ENCODE results near the gene VASP.

Gene VASP

DNA sequence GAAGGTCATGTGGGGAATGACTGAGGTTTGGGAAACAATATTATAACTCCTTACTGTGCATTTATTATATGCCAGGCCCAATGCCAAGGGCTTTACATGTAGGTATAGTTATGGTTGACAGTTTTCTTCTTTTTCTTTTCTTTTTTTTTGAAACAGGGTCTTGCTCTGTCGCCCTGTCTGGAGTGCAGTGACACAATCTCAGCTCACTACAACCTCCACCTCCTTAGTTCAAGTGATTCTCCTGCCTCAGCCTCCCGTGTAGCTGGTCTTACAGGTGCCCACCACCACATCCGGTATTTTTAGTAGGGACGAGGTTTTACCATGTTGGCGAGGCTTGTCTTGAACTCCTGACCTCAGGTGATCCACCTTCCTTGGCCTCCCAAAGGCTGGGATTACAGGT, 24.2 kb upstream of the VASP start:
- no peak overlapping the region for H3K4me3 Mint-ChIP-seq
- H3K27ac Mint-ChIP-seq, result no peak overlapping the region
- no peak for DNase-seq
- peaks cover 1% of the 10 kb centered on the region for H3K36me3 Mint-ChIP-seq (ENCODE audit: low read depth)
- H3K9me3 Mint-ChIP-seq, result no peaks in the 10 kb centered on the region
- peaks cover 28% of the 10 kb centered on the region for H3K4me1 Mint-ChIP-seq (ENCODE audit: low read depth)
- H3K27me3 Mint-ChIP-seq, result no peaks in the 10 kb centered on the region

DNA sequence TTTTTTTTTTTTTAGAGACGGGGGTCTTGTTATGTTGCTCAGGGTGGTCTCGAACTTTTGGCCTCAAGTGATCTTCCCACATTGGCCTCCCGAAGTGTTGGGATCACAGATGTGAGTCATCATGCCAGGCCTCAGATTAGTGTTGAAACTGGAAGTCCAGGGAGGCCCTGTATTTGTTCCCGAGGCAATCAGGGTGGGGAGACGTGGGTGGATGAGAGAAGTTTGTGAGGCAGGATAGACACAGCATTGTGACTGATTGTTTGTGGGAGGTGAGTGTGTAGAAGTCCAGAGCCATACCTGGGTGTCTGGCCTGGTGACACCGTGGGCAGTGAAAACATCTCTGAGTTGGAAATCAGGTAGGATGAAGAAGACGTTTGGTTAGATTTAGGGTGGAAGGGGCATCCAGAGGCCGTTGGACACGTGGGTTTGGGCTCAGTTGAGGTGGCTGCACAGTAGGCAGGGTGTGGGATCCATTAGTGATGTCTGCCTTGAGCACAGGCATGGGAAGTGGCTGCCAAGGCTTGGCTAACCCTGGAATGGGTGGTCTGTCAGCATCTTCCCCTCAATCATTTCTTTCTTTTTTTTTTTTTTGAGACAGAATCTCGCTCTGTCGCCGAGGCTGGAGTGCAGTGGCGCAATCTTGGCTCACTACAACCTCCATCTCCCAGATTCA, 22.9 kb upstream of the VASP start:
- no peaks in the 10 kb centered on the region for H3K9me3 Mint-ChIP-seq
- H3K4me1 Mint-ChIP-seq (ENCODE audit: low read depth), result peaks cover 17% of the 10 kb centered on the region
- peaks cover 4% of the 10 kb centered on the region for H3K27me3 Mint-ChIP-seq
- no peak overlapping the region for H3K27ac Mint-ChIP-seq
- H3K36me3 Mint-ChIP-seq (ENCODE audit: low read depth), result no peaks in the 10 kb centered on the region
- no peak overlapping the region for H3K4me3 Mint-ChIP-seq
- no peak for DNase-seq

DNA sequence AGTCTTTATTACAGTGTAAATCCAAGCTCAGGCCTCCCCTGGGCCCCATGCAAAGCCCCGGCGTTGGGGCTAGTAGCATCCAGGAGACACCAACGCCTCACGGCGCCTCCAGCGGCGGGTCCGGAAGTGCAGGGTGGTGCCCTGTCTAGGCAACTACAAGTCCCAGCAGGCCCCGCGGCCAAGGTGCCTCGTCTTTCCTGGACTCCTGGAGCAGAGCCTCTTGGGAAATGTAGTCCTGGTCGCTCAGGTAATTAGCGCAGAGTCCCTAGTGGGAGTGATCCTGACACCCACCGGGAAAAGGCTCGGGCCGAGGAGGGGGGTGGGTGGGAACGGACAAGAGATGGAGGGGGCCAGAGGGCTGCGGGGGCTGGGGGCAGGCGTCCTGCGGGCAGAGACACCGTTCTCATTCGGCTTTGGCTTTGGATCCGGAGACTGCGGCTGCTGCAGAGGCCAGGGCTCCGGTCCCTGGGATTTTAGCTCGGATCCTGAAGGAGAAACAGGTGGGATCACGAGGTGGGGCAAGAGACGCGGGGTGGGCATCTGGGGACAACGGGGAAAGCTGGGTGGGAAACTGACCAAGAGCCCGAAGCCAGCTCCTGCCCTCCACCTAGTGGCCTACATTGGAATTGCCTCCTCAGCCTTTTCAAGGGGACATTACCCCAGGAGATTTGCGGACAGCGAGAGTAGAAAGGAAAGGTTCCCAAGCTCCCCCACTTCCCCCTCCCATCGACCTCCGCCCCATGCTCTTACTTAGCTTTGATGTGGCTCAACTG, 21.8 kb upstream of the VASP start:
- peaks cover 4% of the 10 kb centered on the region for H3K27me3 Mint-ChIP-seq
- H3K4me3 Mint-ChIP-seq, result peak overlapping the region; percentile 85
- H3K4me1 Mint-ChIP-seq (ENCODE audit: low read depth), result peaks cover 12% of the 10 kb centered on the region
- H3K27ac Mint-ChIP-seq, result peak overlapping the region; percentile 92
- no peaks in the 10 kb centered on the region for H3K36me3 Mint-ChIP-seq (ENCODE audit: low read depth)
- no peaks in the 10 kb centered on the region for H3K9me3 Mint-ChIP-seq
- peak; percentile 99 for DNase-seq

DNA sequence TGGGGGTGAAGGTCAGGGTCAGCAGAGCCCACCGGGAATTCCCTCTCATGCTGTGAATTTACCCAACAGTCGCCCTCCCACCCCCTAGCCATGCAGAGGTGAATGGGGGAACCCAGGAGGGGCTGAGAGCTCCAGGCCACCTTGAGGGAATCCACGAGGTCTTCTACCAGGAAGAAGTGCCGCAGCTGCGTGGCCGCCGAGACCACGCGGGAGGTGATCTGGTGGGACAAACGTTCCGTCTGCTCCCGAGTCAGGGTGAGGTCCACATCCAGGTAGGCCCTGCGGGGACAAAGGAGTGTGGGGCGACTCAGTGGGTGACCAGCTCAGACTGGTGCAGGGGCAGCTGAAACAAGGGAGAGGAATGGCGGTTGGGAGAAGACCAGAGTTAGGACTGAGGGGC, 18.6 kb upstream of the VASP start:
- H3K9me3 Mint-ChIP-seq, result no peaks in the 10 kb centered on the region
- H3K4me3 Mint-ChIP-seq, result no peak overlapping the region
- no peak overlapping the region for H3K27ac Mint-ChIP-seq
- peaks cover 22% of the 10 kb centered on the region for H3K27me3 Mint-ChIP-seq
- no peaks in the 10 kb centered on the region for H3K36me3 Mint-ChIP-seq (ENCODE audit: low read depth)
- H3K4me1 Mint-ChIP-seq (ENCODE audit: low read depth), result peaks cover 20% of the 10 kb centered on the region
- DNase-seq, result no peak

- H3K4me3 Mint-ChIP-seq, result no peak overlapping the region
- no peaks in the 10 kb centered on the region for H3K9me3 Mint-ChIP-seq
- peaks cover 19% of the 10 kb centered on the region for H3K4me1 Mint-ChIP-seq (ENCODE audit: low read depth)
- peaks cover 22% of the 10 kb centered on the region for H3K27me3 Mint-ChIP-seq
- no peaks in the 10 kb centered on the region for H3K36me3 Mint-ChIP-seq (ENCODE audit: low read depth)
- no peak overlapping the region for H3K27ac Mint-ChIP-seq
- no peak for DNase-seq
These were observed 17.9 kb upstream of the VASP start for GRCh38 chr19:45489216-45489855.

DNA sequence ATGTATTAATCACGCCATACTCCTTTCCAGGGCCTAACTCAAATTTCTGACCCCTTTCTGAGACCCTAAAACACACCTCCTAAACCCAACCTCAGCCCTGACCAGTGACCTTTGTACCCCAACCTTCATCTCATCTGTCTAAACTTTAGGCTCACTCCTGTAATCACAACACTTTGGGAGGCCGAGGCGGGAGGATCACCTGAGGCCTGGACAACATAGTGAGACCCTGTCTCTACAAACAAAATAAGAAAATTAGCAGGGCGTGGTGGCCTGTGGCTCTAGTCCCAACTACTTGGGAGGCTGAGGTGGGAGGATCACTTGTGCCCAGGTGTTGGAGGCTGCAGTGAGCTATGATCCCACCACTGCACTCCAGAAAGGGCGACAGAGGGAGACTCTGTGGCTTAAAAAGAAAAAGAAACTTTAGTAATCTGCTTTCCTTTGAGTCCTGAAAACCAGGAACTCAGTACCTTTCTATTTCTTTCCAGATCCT, 15.1 kb upstream of the VASP start:
- no peaks in the 10 kb centered on the region for H3K36me3 Mint-ChIP-seq (ENCODE audit: low read depth)
- H3K27me3 Mint-ChIP-seq, result peaks cover 38% of the 10 kb centered on the region
- H3K4me1 Mint-ChIP-seq (ENCODE audit: low read depth), result peaks cover 23% of the 10 kb centered on the region
- H3K4me3 Mint-ChIP-seq, result no peak overlapping the region
- no peak for DNase-seq
- H3K27ac Mint-ChIP-seq, result no peak overlapping the region
- H3K9me3 Mint-ChIP-seq, result no peaks in the 10 kb centered on the region

GRCh38 chr19:45492627-45493470, 14.4 kb upstream of the VASP start:
- H3K36me3 Mint-ChIP-seq (ENCODE audit: low read depth), result no peaks in the 10 kb centered on the region
- no peak overlapping the region for H3K27ac Mint-ChIP-seq
- H3K4me1 Mint-ChIP-seq (ENCODE audit: low read depth), result peaks cover 28% of the 10 kb centered on the region
- peak overlapping the region; percentile 60 for H3K4me3 Mint-ChIP-seq
- H3K27me3 Mint-ChIP-seq, result peaks cover 40% of the 10 kb centered on the region
- no peak for DNase-seq
- no peaks in the 10 kb centered on the region for H3K9me3 Mint-ChIP-seq

GRCh38 chr19:45494261-45494916, 12.9 kb upstream of the VASP start:
- H3K27ac Mint-ChIP-seq, result no peak overlapping the region
- peaks cover 37% of the 10 kb centered on the region for H3K4me1 Mint-ChIP-seq (ENCODE audit: low read depth)
- DNase-seq, result no peak
- peaks cover 41% of the 10 kb centered on the region for H3K27me3 Mint-ChIP-seq
- H3K36me3 Mint-ChIP-seq (ENCODE audit: low read depth), result no peaks in the 10 kb centered on the region
- no peaks in the 10 kb centered on the region for H3K9me3 Mint-ChIP-seq
- no peak overlapping the region for H3K4me3 Mint-ChIP-seq

DNA sequence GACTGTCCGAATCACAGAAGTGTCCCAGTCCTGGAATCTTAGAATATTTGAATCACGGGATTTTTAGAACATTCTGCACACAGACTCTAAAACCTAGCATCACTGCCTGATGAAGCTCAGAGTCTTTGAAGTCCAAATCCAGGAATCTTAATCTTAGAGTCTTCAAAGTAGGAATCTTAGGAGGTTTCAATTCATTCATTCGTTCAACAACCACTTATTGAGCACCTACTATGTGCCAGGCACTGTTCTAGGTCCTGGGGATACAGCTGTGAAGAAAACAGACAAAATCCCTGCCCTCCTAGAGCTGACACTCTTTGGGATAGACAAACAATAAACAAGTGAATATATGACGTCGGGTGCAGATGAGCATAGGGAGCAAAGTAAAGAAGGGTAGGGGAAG, 12.1 kb upstream of the VASP start:
- DNase-seq, result no peak
- Mint-ChIP-seq H3K27ac (no peak overlapping the region), H3K27me3 (peaks cover 41% of the 10 kb centered on the region), H3K4me3 (peak overlapping the region; percentile 69), H3K9me3 (no peaks in the 10 kb centered on the region), H3K4me1 (ENCODE audit: low read depth) (peaks cover 41% of the 10 kb centered on the region), H3K36me3 (ENCODE audit: low read depth) (no peaks in the 10 kb centered on the region)

DNA sequence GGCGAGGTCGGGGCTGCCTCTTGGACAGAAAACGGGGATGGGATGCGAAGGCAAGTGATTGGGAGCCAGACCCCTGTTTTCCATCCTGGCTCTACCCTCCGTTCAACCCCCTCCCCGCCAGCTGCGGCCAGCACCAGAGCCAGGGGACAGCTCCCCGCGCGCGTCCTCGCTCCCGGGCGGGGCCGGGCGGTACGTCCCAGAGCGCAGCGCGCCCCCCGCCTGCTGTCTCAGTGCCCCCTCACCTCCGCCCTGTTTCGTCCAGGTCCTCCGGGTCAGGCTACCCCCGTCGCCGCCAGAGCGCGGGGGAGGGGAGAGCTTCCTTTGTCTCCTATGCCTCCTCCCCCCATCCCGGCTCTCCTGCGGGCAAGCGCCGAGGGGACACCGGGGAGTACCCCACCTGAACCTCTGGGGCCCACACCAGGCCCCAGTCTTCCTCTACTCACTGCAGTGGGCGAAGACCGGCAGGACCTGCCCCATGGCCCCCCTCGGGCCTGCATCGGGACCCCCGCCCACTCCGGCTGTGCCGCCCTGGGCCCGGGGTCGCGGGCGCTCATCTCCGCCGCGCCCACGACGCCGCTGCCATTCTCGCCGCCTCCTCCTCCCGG, 10.8 kb upstream of the VASP start:
- Mint-ChIP-seq H3K9me3 (no peaks in the 10 kb centered on the region), H3K27ac (no peak overlapping the region), H3K36me3 (ENCODE audit: low read depth) (no peaks in the 10 kb centered on the region), H3K4me3 (peak overlapping the region; percentile 69), H3K4me1 (ENCODE audit: low read depth) (peaks cover 45% of the 10 kb centered on the region), H3K27me3 (peaks cover 41% of the 10 kb centered on the region)
- peak; percentile 70 for DNase-seq

DNA sequence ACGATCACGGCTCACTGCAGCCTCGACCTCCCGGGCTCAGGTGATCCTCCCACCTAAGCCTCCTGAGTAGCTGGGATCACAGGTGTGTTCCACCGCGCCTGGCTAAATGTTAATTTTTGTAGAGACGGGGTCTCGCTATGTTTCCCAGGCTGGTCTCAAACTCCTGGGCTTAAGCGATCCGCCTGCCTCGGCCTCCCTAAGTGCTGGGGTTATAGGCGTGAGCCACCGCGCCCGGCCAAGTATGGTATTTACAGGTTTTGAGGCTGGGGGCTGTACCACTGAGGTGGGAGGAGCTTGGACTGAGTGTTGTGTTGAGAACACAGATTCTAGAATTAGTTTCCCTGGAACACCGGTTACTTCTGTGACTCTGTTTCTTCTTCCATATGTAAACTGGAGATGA, 9.5 kb upstream of the VASP start:
- Mint-ChIP-seq H3K9me3 (no peaks in the 10 kb centered on the region), H3K4me1 (ENCODE audit: low read depth) (peaks cover 48% of the 10 kb centered on the region), H3K27me3 (peaks cover 31% of the 10 kb centered on the region), H3K4me3 (peak overlapping the region; percentile 58), H3K36me3 (ENCODE audit: low read depth) (no peaks in the 10 kb centered on the region), H3K27ac (no peak overlapping the region)
- no peak for DNase-seq

- peaks cover 24% of the 10 kb centered on the region for H3K27me3 Mint-ChIP-seq
- no peaks in the 10 kb centered on the region for H3K36me3 Mint-ChIP-seq (ENCODE audit: low read depth)
- no peaks in the 10 kb centered on the region for H3K9me3 Mint-ChIP-seq
- peak; percentile 82 for DNase-seq
- peak within 1 kb of the TSS; percentile 69 for H3K4me3 Mint-ChIP-seq
- H3K4me1 Mint-ChIP-seq (ENCODE audit: low read depth), result peaks cover 41% of the 10 kb centered on the region
- H3K27ac Mint-ChIP-seq, result peak within 1 kb of the TSS; percentile 62
These were observed 8.7 kb upstream of the VASP start, which contains the start of gene PPM1N for GRCh38 chr19:45498411-45499195. Gene PPM1N (plus strand): TSS chr19:45498443. CDS start chr19:45498473, 30 bp downstream.

Measured in activated T-cell treated with anti-CD3 and anti-CD28 coated beads, Interleukin-2, amount 50 U/mL, for 24 hours (primary cell).